PC-9 (cell line): Measurements from ENCODE around the gene CISTR.

Experiments
- CTCF ChIP-seq: fragments of 200-600 bp; sonication (generic); conservative IDR thresholded peaks from 2 replicates; pipeline ENCODE4 v1.6.1; 2017; ENCODE audit warnings: mixed run types, antibody characterized with exemption, mild to moderate bottlenecking, moderate library complexity
- EZH2 ChIP-seq: fragments of 200-600 bp; sonication (generic); IDR thresholded peaks from 2 replicates; pipeline ENCODE4 v1.8.0; 2017; ENCODE audit warnings: antibody characterized with exemption, low read depth

- TF ChIP-seq CTCF (no peak), EZH2 (no peak)
Observed at GRCh38 chr12:53729644-53730043, 22.1 kb downstream of the CISTR start.
